Mesenchymal stem cell (in vitro differentiated cells and primary cell): ENCODE results near the gene PIANP.
"Not testable (repeated sequence)": the region's sequence is repeated elsewhere in the genome, so short reads cannot be mapped to it uniquely, and the experiment has no call there.

Experiments used
- DNase-seq: peaks from one replicate; pipeline ENCODE4 v3.0.0-alpha.2; 2013
- H2AFZ ChIP-seq: one replicate; pipeline ENCODE4 v1.6.1; 2013; ENCODE audit warnings: low read depth, mild to moderate bottlenecking, control low read depth, inconsistent platforms, low read length, moderate library complexity
- H2AK5ac ChIP-seq: 2 replicates; pipeline ENCODE4 v1.6.1; 2013; ENCODE audit warnings: low read length, moderate library complexity, mild to moderate bottlenecking, inconsistent platforms; ENCODE audit not compliant: severe bottlenecking
- H2BK120ac ChIP-seq: one replicate; pipeline ENCODE4 v1.6.1; 2013; ENCODE audit warnings: low read depth, mild to moderate bottlenecking, inconsistent platforms, low read length, moderate library complexity
- H2BK12ac ChIP-seq, 2 experiments: one replicate each; pipeline ENCODE4 v1.6.1; 2013; ENCODE audit warnings: inconsistent platforms in 2 of 2, low read length in 2 of 2, mild to moderate bottlenecking in 2 of 2, moderate library complexity in 2 of 2, control low read depth in 1 of 2
- H2BK15ac ChIP-seq: one replicate; pipeline ENCODE4 v1.6.1; 2013; ENCODE audit warnings: mild to moderate bottlenecking, low read depth, inconsistent platforms; ENCODE audit not compliant: poor library complexity, severe bottlenecking
- H2BK5ac ChIP-seq: 2 replicates; pipeline ENCODE4 v1.6.1; 2013; ENCODE audit warnings: low read depth, mild to moderate bottlenecking, low read length, control low read depth, inconsistent platforms; ENCODE audit not compliant: poor library complexity, severe bottlenecking
- H3K14ac ChIP-seq, 2 experiments: one replicate each; pipeline ENCODE4 v1.6.1; 2013; ENCODE audit warnings: inconsistent platforms in 2 of 2, low read length in 2 of 2, control low read depth in 1 of 2, mild to moderate bottlenecking in 1 of 2, moderate library complexity in 1 of 2
- H3K18ac ChIP-seq, 2 experiments: one replicate each; pipeline ENCODE4 v1.6.1; 2013; ENCODE audit warnings: inconsistent platforms in 2 of 2, low read length in 2 of 2, control low read depth in 1 of 2, low read depth in 1 of 2, mild to moderate bottlenecking in 1 of 2
- H3K23ac ChIP-seq, 2 experiments: one replicate each; pipeline ENCODE4 v1.6.1; 2013; ENCODE audit warnings: inconsistent platforms in 2 of 2, low read length in 2 of 2, mild to moderate bottlenecking in 2 of 2, moderate library complexity in 2 of 2, control low read depth in 1 of 2
- H3K27ac ChIP-seq: 2 replicates; pipeline ENCODE4 v1.5.1; 2013; ENCODE audit warnings: mild to moderate bottlenecking, moderate library complexity, low read length, control low read depth, inconsistent platforms; ENCODE audit not compliant: poor library complexity, severe bottlenecking
- H3K27me3 ChIP-seq, 2 experiments: 2 replicates each; pipeline versions ENCODE4 v1.6.1 to v1.7.0; 2013; ENCODE audit warnings: low read length in 2 of 2, mild to moderate bottlenecking in 2 of 2, moderate library complexity in 2 of 2, control low read depth in 1 of 2, inconsistent platforms in 1 of 2; ENCODE audit not compliant: control insufficient read depth in 1 of 2, insufficient read depth in 1 of 2
- H3K36me3 ChIP-seq, 2 experiments: 2 replicates each; pipeline versions ENCODE4 v1.6.1 to v1.7.0; 2013; ENCODE audit warnings: low read length in 2 of 2, control low read depth in 1 of 2, inconsistent platforms in 1 of 2, low read depth in 1 of 2, mild to moderate bottlenecking in 1 of 2; ENCODE audit not compliant: insufficient read depth in 2 of 2, control insufficient read depth in 1 of 2
- H3K4ac ChIP-seq, 2 experiments: one replicate each; pipeline ENCODE4 v1.6.1; 2013; ENCODE audit warnings: inconsistent platforms in 2 of 2, low read length in 2 of 2, mild to moderate bottlenecking in 2 of 2, moderate library complexity in 2 of 2, control low read depth in 1 of 2, low read depth in 1 of 2
- H3K4me1 ChIP-seq: 2 replicates; pipeline ENCODE4 v1.6.1; 2013; ENCODE audit warnings: low read depth, low read length, control low read depth; ENCODE audit not compliant: control insufficient read depth, insufficient read depth
- H3K4me2 ChIP-seq: 2 replicates; pipeline ENCODE4 v1.6.1; 2013; ENCODE audit warnings: low read length, mild to moderate bottlenecking, inconsistent platforms; ENCODE audit not compliant: poor library complexity, severe bottlenecking
- H3K4me3 ChIP-seq, 2 experiments: 2 replicates each; pipeline versions ENCODE4 v1.5.1 to v1.7.0; 2013; ENCODE audit warnings: low read length in 2 of 2, mild to moderate bottlenecking in 2 of 2, control low read depth in 1 of 2, low read depth in 1 of 2; ENCODE audit not compliant: insufficient read depth in 1 of 2
- H3K79me1 ChIP-seq: replicated peaks from 2 replicates; pipeline ENCODE4 v1.6.1; 2013; ENCODE audit warnings: mild to moderate bottlenecking, control low read depth, low read length, inconsistent platforms; ENCODE audit not compliant: poor library complexity, severe bottlenecking
- H3K9ac ChIP-seq: 2 replicates; pipeline ENCODE4 v1.7.0; 2013; ENCODE audit warnings: mild to moderate bottlenecking, low read length, moderate library complexity
- H3K9me3 ChIP-seq: 2 replicates; pipeline ENCODE4 v1.7.0; 2013; ENCODE audit warnings: mild to moderate bottlenecking, low read length; ENCODE audit not compliant: control insufficient read depth
- H4K8ac ChIP-seq: one replicate; pipeline ENCODE4 v1.6.1; 2013; ENCODE audit warnings: inconsistent platforms, mild to moderate bottlenecking, low read length, moderate library complexity
- H4K91ac ChIP-seq: one replicate; pipeline ENCODE4 v1.6.1; 2013; ENCODE audit warnings: mild to moderate bottlenecking, low read length, inconsistent platforms
- WGBS: methylation state at CpG from one replicate; pipeline ENCODE4 v1.1.7; 2013; ENCODE audit warnings: mixed read lengths; 5-methylcytosine and 5-hydroxymethylcytosine counted together

PIANP gene

DNA sequence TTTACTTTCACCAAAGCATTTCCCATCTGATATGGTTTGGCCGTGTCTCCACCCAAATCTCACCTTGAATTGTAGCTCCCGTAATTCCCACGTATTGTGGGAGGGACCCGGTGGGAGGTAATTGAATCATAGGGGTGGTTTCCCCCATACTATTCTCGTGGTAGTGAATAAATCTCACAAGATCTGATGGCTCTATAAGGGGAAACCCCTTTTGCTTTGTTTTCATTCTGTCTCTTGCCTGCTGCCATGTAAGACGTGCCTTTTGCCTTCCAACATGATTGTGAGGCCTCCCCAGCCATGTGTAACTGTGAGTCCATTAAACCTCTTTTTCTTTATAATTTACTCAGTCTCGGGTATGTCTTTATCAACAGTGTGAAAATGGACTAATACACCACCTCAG is 42.7 kb upstream of the PIANP start:
- not testable (repeated sequence) for H3K4me1 ChIP-seq, H3K27me3 ChIP-seq, DNase-seq, H2AFZ ChIP-seq, H3K4me3 ChIP-seq, H3K79me1 ChIP-seq, H3K9ac ChIP-seq, H3K4ac ChIP-seq, H3K4me2 ChIP-seq, H3K23ac ChIP-seq, H3K9me3 ChIP-seq, H2BK120ac ChIP-seq, H4K91ac ChIP-seq, H2AK5ac ChIP-seq, H3K27ac ChIP-seq, H3K18ac ChIP-seq, H2BK5ac ChIP-seq, H4K8ac ChIP-seq, H2BK12ac ChIP-seq, H3K14ac ChIP-seq, H2BK15ac ChIP-seq
- peaks cover 33 to 34% of the 10 kb centered on the region in 2 experiments for H3K36me3 ChIP-seq
- whole genome bisulfite sequencing, result 77% methylated on average over 7 of the region's 7 CpGs

DNA sequence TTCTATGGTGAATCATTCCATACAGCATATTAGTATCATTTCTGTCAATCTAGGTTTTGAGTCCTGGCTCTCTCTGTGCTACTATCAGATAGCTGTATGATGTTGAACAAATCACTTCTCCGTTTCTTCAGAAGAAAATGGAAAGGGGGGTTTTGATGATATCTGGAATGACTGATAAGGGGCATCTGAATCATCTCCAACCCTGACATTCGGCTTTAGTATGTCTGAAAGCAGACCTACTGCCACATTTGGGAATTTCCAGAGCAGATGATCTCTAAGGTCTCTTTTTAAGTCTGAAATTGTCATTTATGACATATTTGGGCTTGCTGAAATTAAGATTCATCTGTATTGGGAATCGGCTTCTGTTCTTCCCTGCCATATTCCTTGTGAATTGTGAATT is 42.2 kb upstream of the PIANP start:
- H3K4ac ChIP-seq, result no peak overlapping the region
- H3K4me2 ChIP-seq, result no peak overlapping the region
- peaks cover 29 to 30% of the 10 kb centered on the region in 2 experiments for H3K36me3 ChIP-seq
- H3K27ac ChIP-seq, result no peak overlapping the region
- H2BK5ac ChIP-seq, result no peak overlapping the region
- H4K8ac ChIP-seq, result no peak overlapping the region
- no peak overlapping the region for H2BK15ac ChIP-seq
- H3K9me3 ChIP-seq, result no peaks in the 10 kb centered on the region
- H4K91ac ChIP-seq, result no peak overlapping the region
- 93% methylated on average over 3 of the region's 3 CpGs for WGBS
- no peak overlapping the region for H3K4me3 ChIP-seq
- no peak overlapping the region for H3K9ac ChIP-seq
- H2BK120ac ChIP-seq, result no peak overlapping the region
- H3K27me3 ChIP-seq, result no peaks in the 10 kb centered on the region
- no peak overlapping the region for H2AK5ac ChIP-seq
- H3K4me1 ChIP-seq, result no peaks in the 10 kb centered on the region
- H2BK12ac ChIP-seq, result no peak overlapping the region
- no peak overlapping the region for H3K18ac ChIP-seq
- no peak overlapping the region for H3K23ac ChIP-seq
- peaks cover 2% of the 10 kb centered on the region for H3K79me1 ChIP-seq
- DNase-seq, result no peak
- no peak overlapping the region for H2AFZ ChIP-seq
- H3K14ac ChIP-seq, result no peak overlapping the region

DNA sequence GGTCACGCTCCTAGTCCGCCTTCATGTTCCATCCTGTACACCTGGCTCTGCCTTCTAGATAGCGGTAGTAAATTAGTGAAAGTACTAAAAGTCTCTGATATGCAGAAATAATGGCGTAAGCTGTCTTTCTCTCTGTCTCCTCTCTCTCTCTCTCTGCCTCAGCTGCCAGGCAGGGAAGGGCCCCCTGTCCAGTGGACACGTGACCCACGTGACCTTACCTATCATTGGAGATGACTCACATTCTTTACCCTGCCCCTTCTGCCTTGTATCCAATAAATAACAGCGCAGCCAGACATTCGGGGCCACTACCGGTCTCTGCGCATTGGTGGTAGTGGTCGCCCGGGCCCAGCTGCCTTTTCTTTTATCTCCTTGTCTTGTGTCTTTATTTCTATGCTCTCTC is 41.5 kb upstream of the PIANP start:
- not testable (repeated sequence) for H2BK5ac ChIP-seq, H2AK5ac ChIP-seq, H2AFZ ChIP-seq, H3K9me3 ChIP-seq, H3K79me1 ChIP-seq, DNase-seq, H3K18ac ChIP-seq, H2BK15ac ChIP-seq, H2BK120ac ChIP-seq, H3K23ac ChIP-seq, H2BK12ac ChIP-seq, H4K91ac ChIP-seq, H3K4me3 ChIP-seq, H3K27ac ChIP-seq, H3K4me2 ChIP-seq, H3K14ac ChIP-seq, H3K4me1 ChIP-seq, H3K4ac ChIP-seq, H3K9ac ChIP-seq, H4K8ac ChIP-seq, H3K27me3 ChIP-seq
- WGBS, result 89% methylated on average over 9 of the region's 12 CpGs
- peaks cover 21 to 24% of the 10 kb centered on the region in 2 experiments for H3K36me3 ChIP-seq

DNA sequence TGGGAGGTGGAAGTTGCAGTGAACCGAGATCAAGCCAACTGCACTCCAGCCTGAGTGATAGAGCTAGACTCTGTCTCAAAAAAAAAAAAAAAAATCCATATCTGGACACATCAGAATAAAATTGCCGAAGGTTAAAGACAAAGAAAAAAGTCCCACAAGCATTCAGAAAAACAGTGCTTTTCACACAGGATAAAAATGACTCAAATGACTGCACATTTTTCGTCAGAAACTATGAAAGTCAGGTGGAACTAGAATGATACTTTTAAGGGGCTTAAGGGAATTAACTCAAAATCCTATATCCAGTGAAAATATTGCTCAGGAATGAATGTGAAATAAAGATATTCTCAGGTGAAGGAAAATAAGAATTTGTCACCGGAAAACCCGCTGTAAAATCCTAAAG is 36.1 kb upstream of the PIANP start:
- no peaks in the 10 kb centered on the region for H3K4me1 ChIP-seq
- H4K91ac ChIP-seq, result no peak overlapping the region
- H3K4me2 ChIP-seq, result no peak overlapping the region
- no peak overlapping the region for H3K23ac ChIP-seq
- H2AK5ac ChIP-seq, result no peak overlapping the region
- no peak overlapping the region for H3K4ac ChIP-seq
- H3K27ac ChIP-seq, result no peak overlapping the region
- no peaks in the 10 kb centered on the region for H3K9me3 ChIP-seq
- H3K36me3 ChIP-seq, result peaks cover 9 to 24% of the 10 kb centered on the region in 2 experiments
- H3K14ac ChIP-seq, result no peak overlapping the region
- DNase-seq, result no peak
- H3K18ac ChIP-seq, result no peak overlapping the region
- no peak overlapping the region for H3K4me3 ChIP-seq
- H2BK15ac ChIP-seq, result no peak overlapping the region
- H2BK5ac ChIP-seq, result no peak overlapping the region
- H2BK12ac ChIP-seq, result no peak overlapping the region
- no peaks in the 10 kb centered on the region for H3K79me1 ChIP-seq
- WGBS, result 74% methylated on average over 4 of the region's 5 CpGs
- H3K9ac ChIP-seq, result no peak overlapping the region
- H2AFZ ChIP-seq, result no peak overlapping the region
- H4K8ac ChIP-seq, result no peak overlapping the region
- no peak overlapping the region for H2BK120ac ChIP-seq
- H3K27me3 ChIP-seq, result no peaks in the 10 kb centered on the region
